D721Med (cell line): ENCODE results near the gene GFER.

Experiments
- DNase-seq: peaks from one replicate; pipeline ENCODE4 v3.0.0; 2011; ENCODE audit warnings: low spot score; ENCODE audit not compliant: insufficient read length
- FAIRE-seq: peaks from 2 replicates; lab custom pipeline; 2011; peaks lifted over from hg19 to GRCh38; lab: Jason Lieb, UNC
- CTCF ChIP-seq: IDR thresholded peaks from 2 replicates; pipeline ENCODE4 v1.5.1; 2012; ENCODE audit warnings: mild to moderate bottlenecking, control low read depth; ENCODE audit not compliant: insufficient read depth; ENCODE audit errors: missing control alignments

GFER gene

GRCh38 chr16:2028146-2028545, 44.2 kb downstream of the GFER start:
- no peak for TF ChIP-seq CTCF
- DNase-seq, result no peak
- no peak for FAIRE-seq

GRCh38 chr16:2028620-2029220, 44.7 kb downstream of the GFER start:
- TF ChIP-seq CTCF, result no peak
- no peak for DNase-seq
- FAIRE-seq, result no peak

- FAIRE-seq, result no peak
- no peak for TF ChIP-seq CTCF
- no peak for DNase-seq
Measured at GRCh38 chr16:2029350-2029749, 45.4 kb downstream of the GFER start.

- no peak for TF ChIP-seq CTCF
- FAIRE-seq (no peak), DNase-seq (no peak)
Measured at GRCh38 chr16:2030036-2030435, 46.0 kb downstream of the GFER start.

GRCh38 chr16:2031081-2031577, 47.1 kb downstream of the GFER start:
- no peak for DNase-seq
- FAIRE-seq, result no peak
- no peak for TF ChIP-seq CTCF

- DNase-seq, result no peak
- TF ChIP-seq CTCF, result no peak
- no peak for FAIRE-seq
Measured at GRCh38 chr16:2032285-2033056, 48.5 kb downstream of the GFER start.
